Trophoblast cell (in vitro differentiated cells and primary cell): ENCODE measurements around the gene ACACB.

Experiments
- DNase-seq, 2 donors: peaks; one replicate each; pipeline ENCODE4 v3.0.0-alpha.2; 2016
- H2AFZ ChIP-seq: 2 replicates; pipeline ENCODE4 v1.6.1; 2013; ENCODE audit warnings: low read length, moderate library complexity, mild to moderate bottlenecking; ENCODE audit not compliant: insufficient read depth, poor library complexity
- H2AK5ac ChIP-seq: 2 replicates; pipeline ENCODE4 v1.6.1; 2013; ENCODE audit warnings: mild to moderate bottlenecking, low read length
- H2BK120ac ChIP-seq: 2 replicates; pipeline ENCODE4 v1.6.1; 2013; ENCODE audit warnings: low read length, mild to moderate bottlenecking, moderate library complexity; ENCODE audit not compliant: insufficient read depth, poor library complexity
- H2BK12ac ChIP-seq: 2 replicates; pipeline ENCODE4 v1.6.1; 2013; ENCODE audit warnings: mild to moderate bottlenecking, low read length, moderate library complexity
- H2BK5ac ChIP-seq: 2 replicates; pipeline ENCODE4 v1.6.1; 2013; ENCODE audit warnings: low read length, low read depth, moderate library complexity, mild to moderate bottlenecking; ENCODE audit not compliant: poor library complexity
- H3K14ac ChIP-seq: 2 replicates; pipeline ENCODE4 v1.6.1; 2013; ENCODE audit warnings: mild to moderate bottlenecking, low read length
- H3K18ac ChIP-seq: 2 replicates; pipeline ENCODE4 v1.6.1; 2013; ENCODE audit warnings: mild to moderate bottlenecking, low read length
- H3K23ac ChIP-seq: 2 replicates; pipeline ENCODE4 v1.6.1; 2013; ENCODE audit warnings: low read length
- H3K27ac ChIP-seq: 2 replicates; pipeline ENCODE4 v1.5.1; 2013; ENCODE audit warnings: low read depth, mild to moderate bottlenecking, inconsistent platforms, low read length, moderate library complexity
- H3K27me3 ChIP-seq: 2 replicates; pipeline ENCODE4 v1.6.1; 2013; ENCODE audit warnings: inconsistent platforms, mild to moderate bottlenecking, low read length, moderate library complexity; ENCODE audit not compliant: insufficient read depth
- H3K36me3 ChIP-seq, 2 experiments: 1 replicate in 1 of 2; 2 replicates in 1 of 2; pipeline ENCODE4 v1.6.1; 2013; ENCODE audit warnings: low read length in 2 of 2, mild to moderate bottlenecking in 2 of 2, moderate library complexity in 1 of 2; ENCODE audit not compliant: insufficient read depth in 2 of 2, control insufficient read depth in 1 of 2
- H3K4ac ChIP-seq: 2 replicates; pipeline ENCODE4 v1.6.1; 2013; ENCODE audit warnings: low read depth, mild to moderate bottlenecking, low read length, moderate library complexity
- H3K4me1 ChIP-seq, 2 experiments: 1 replicate in 1 of 2; 2 replicates in 1 of 2; pipeline ENCODE4 v1.6.1; 2013; ENCODE audit warnings: low read length in 2 of 2, mild to moderate bottlenecking in 2 of 2, moderate library complexity in 1 of 2; ENCODE audit not compliant: insufficient read depth in 2 of 2, control insufficient read depth in 1 of 2
- H3K4me2 ChIP-seq: 2 replicates; pipeline ENCODE4 v1.6.1; 2013; ENCODE audit warnings: inconsistent platforms, mild to moderate bottlenecking, low read length, moderate library complexity
- H3K4me3 ChIP-seq: 2 replicates; pipeline ENCODE4 v1.5.1; 2013; ENCODE audit warnings: mild to moderate bottlenecking, low read depth, low read length, inconsistent platforms
- H3K79me1 ChIP-seq: one replicate; pipeline ENCODE4 v1.6.1; 2013; ENCODE audit warnings: low read length
- H3K79me2 ChIP-seq: 2 replicates; pipeline ENCODE4 v1.6.1; 2013; ENCODE audit warnings: low read length, mild to moderate bottlenecking; ENCODE audit not compliant: control insufficient read depth, insufficient read depth, poor library complexity
- H3K9ac ChIP-seq: 2 replicates; pipeline ENCODE4 v1.6.1; 2013; ENCODE audit warnings: mild to moderate bottlenecking, low read length
- H3K9me3 ChIP-seq: 2 replicates; pipeline ENCODE4 v1.6.1; 2013; ENCODE audit warnings: low read depth, mild to moderate bottlenecking, control low read depth, inconsistent platforms, low read length; ENCODE audit not compliant: insufficient read depth
- H4K12ac ChIP-seq: 2 replicates; pipeline ENCODE4 v1.6.1; 2013; ENCODE audit warnings: low read depth, mild to moderate bottlenecking, low read length, moderate library complexity
- H4K8ac ChIP-seq: 2 replicates; pipeline ENCODE4 v1.6.1; 2013; ENCODE audit warnings: low read depth, mild to moderate bottlenecking, low read length, moderate library complexity
- H4K91ac ChIP-seq: one replicate; pipeline ENCODE4 v1.6.1; 2013; ENCODE audit warnings: low read depth, mild to moderate bottlenecking, low read length, moderate library complexity
- WGBS: extraction: QIAGEN DNeasy Blood & Tissue Kit; methylation state at CpG from one replicate; pipeline ENCODE4 v1.1.7; 2013; ENCODE audit warnings: missing lambda C conversion rate; ENCODE audit not compliant: insufficient read length, insufficient coverage; ENCODE audit errors: extremely low coverage; 5-methylcytosine and 5-hydroxymethylcytosine counted together

ACACB gene

GRCh38 chr12:109127533-109128242, 11.3 kb downstream of the ACACB start:
- Histone ChIP-seq H3K4me1 (no peaks in the 10 kb centered on the region), H2BK5ac (no peak overlapping the region)
- WGBS, result no CpG with 5 or more reads among the region's 13 CpGs

GRCh38 chr12:109130297-109131153, 14.1 kb downstream of the ACACB start:
- Histone ChIP-seq H3K27ac (no peak overlapping the region), H4K8ac (no peak overlapping the region), H3K4me1 (no peaks in the 10 kb centered on the region), H3K36me3 (no peaks in the 10 kb centered on the region), H3K9me3 (no peaks in the 10 kb centered on the region), H3K79me1 (no peaks in the 10 kb centered on the region), H2BK12ac (no peak overlapping the region), H3K4me3 (no peak overlapping the region), H3K14ac (no peak overlapping the region), H2BK120ac (no peak overlapping the region), H4K12ac (no peak overlapping the region), H3K23ac (no peak overlapping the region), H2AFZ (no peak overlapping the region), H3K27me3 (no peaks in the 10 kb centered on the region), H2AK5ac (no peak overlapping the region), H2BK5ac (no peak overlapping the region), H3K79me2 (no peaks in the 10 kb centered on the region), H3K4me2 (no peak overlapping the region), H3K18ac (no peak overlapping the region), H4K91ac (no peak overlapping the region), H3K9ac (no peak overlapping the region), H3K4ac (no peak overlapping the region)
- WGBS, result no CpG with 5 or more reads among the region's 15 CpGs
- no peak for DNase-seq

More at GRCh38 chr12:109127533-109128242, 11.3 kb downstream of the ACACB start:
- no peak overlapping the region for H2AK5ac ChIP-seq
- no peak overlapping the region for H2AFZ ChIP-seq
- no peak overlapping the region for H3K27ac ChIP-seq
- H3K9ac ChIP-seq, result no peak overlapping the region
- no peaks in the 10 kb centered on the region for H3K79me1 ChIP-seq
- no peaks in the 10 kb centered on the region for H3K36me3 ChIP-seq
- no peak overlapping the region for H4K12ac ChIP-seq
- H4K91ac ChIP-seq, result no peak overlapping the region
- no peak overlapping the region for H3K18ac ChIP-seq
- no peak overlapping the region for H3K4me3 ChIP-seq
- DNase-seq, result no peak
- H3K79me2 ChIP-seq, result no peaks in the 10 kb centered on the region
- no peak overlapping the region for H4K8ac ChIP-seq
- H3K14ac ChIP-seq, result no peak overlapping the region
- H3K4me2 ChIP-seq, result no peak overlapping the region
- no peaks in the 10 kb centered on the region for H3K9me3 ChIP-seq
- no peak overlapping the region for H3K4ac ChIP-seq
- H3K23ac ChIP-seq, result no peak overlapping the region
- no peak overlapping the region for H2BK12ac ChIP-seq
- H2BK120ac ChIP-seq, result no peak overlapping the region
- H3K27me3 ChIP-seq, result no peaks in the 10 kb centered on the region

GRCh38 chr12:109131154-109132050, 15.0 kb downstream of the ACACB start:
- no peak overlapping the region for H2BK120ac ChIP-seq
- no peak overlapping the region for H3K9ac ChIP-seq
- no peak for DNase-seq
- no peak overlapping the region for H3K4ac ChIP-seq
- no peak overlapping the region for H3K27ac ChIP-seq
- no peaks in the 10 kb centered on the region for H3K4me1 ChIP-seq
- no peak overlapping the region for H2AK5ac ChIP-seq
- H3K27me3 ChIP-seq, result no peaks in the 10 kb centered on the region
- H2AFZ ChIP-seq, result no peak overlapping the region
- H3K4me2 ChIP-seq, result no peak overlapping the region
- H3K14ac ChIP-seq, result no peak overlapping the region
- H3K9me3 ChIP-seq, result no peaks in the 10 kb centered on the region
- H3K36me3 ChIP-seq, result no peaks in the 10 kb centered on the region
- H2BK5ac ChIP-seq, result no peak overlapping the region
- H3K18ac ChIP-seq, result no peak overlapping the region
- H3K4me3 ChIP-seq, result no peak overlapping the region
- no peak overlapping the region for H4K8ac ChIP-seq
- no peak overlapping the region for H4K91ac ChIP-seq
- no peaks in the 10 kb centered on the region for H3K79me2 ChIP-seq
- H3K79me1 ChIP-seq, result no peaks in the 10 kb centered on the region
- WGBS, result no CpG with 5 or more reads among the region's 24 CpGs
- H2BK12ac ChIP-seq, result no peak overlapping the region
- no peak overlapping the region for H4K12ac ChIP-seq
- H3K23ac ChIP-seq, result no peak overlapping the region

GRCh38 chr12:109134186-109134917, 18.0 kb downstream of the ACACB start:
- Histone ChIP-seq H3K27ac (no peak overlapping the region), H2BK5ac (no peak overlapping the region), H4K91ac (no peak overlapping the region), H3K4me2 (no peak overlapping the region), H3K18ac (no peak overlapping the region), H3K23ac (no peak overlapping the region), H3K79me1 (no peaks in the 10 kb centered on the region), H3K4me3 (no peak overlapping the region), H3K36me3 (no peaks in the 10 kb centered on the region), H3K14ac (no peak overlapping the region), H3K9me3 (no peaks in the 10 kb centered on the region), H3K4me1 (no peaks in the 10 kb centered on the region), H4K8ac (no peak overlapping the region), H3K4ac (no peak overlapping the region), H3K27me3 (no peaks in the 10 kb centered on the region), H3K79me2 (no peaks in the 10 kb centered on the region), H2BK120ac (no peak overlapping the region), H2BK12ac (no peak overlapping the region), H2AFZ (no peak overlapping the region), H4K12ac (no peak overlapping the region), H3K9ac (no peak overlapping the region), H2AK5ac (no peak overlapping the region)
- WGBS, result no CpG with 5 or more reads among the region's 6 CpGs
- peak; percentile 36 to 66 for DNase-seq
